ENCODE results near the gene HAPLN2.
"Not testable (repeated sequence)": the region's sequence is repeated elsewhere in the genome, so short reads cannot be mapped to it uniquely, and the experiment has no call there.

HAPLN2 gene

GRCh38 chr1:156592158-156592909 is 26.9 kb upstream of the HAPLN2 start:
- DNase-seq, result peak; percentile 16

DNA sequence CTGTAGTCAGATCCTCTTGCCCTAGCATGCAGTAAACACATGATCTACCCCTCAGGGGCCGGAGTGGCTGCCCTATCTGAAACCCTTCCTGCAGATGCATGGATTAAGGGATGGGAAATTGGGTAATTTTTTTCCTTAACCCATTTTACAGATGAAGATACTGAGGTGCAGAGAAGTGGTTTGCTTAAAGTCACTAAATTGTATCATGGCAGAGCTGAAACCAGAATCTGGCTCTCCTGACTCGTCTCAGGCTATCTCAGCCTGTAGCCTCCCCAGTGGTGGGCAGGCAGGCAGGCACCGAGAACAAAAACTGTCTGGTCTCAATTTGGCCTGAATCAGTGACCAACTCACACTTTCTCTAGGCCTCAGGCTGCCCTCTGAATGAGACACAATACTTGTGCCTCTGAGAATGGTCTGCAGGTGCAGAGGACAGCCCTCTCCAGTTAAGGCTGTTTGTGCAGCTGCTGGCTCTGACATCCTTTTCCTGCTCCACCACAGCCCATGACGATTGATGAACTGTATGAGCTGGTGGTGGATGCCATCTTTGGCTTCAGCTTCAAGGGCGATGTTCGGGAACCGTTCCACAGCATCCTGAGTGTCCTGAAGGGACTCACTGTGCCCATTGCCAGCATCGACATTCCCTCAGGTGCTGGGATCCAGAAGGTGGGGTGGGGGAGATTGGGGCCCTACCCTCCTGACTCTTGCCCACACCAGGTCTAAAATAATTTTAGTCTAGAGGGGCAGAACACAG is 26.1 kb upstream of the HAPLN2 start:
- DNase-seq, result peak; percentile 18

DNA sequence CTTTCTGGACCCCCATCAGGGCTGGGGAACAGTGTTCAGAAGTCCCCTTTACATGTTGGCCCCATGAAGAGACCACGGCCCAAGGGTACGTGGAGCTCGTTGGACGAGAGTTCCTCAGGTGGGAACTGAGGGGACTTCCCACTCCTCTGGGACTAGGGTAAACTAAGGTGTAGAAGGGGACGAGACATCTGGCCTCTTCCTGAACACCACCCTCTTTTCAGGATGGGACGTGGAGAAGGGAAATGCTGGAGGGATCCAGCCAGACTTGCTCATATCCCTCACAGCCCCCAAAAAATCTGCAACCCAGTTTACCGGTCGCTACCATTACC is 25.6 kb upstream of the HAPLN2 start:
- no peak for DNase-seq

GRCh38 chr1:156594190-156594589 is 25.0 kb upstream of the HAPLN2 start:
- no peak for DNase-seq

GRCh38 chr1:156595016-156595415 is 24.2 kb upstream of the HAPLN2 start:
- no peak for DNase-seq

DNA sequence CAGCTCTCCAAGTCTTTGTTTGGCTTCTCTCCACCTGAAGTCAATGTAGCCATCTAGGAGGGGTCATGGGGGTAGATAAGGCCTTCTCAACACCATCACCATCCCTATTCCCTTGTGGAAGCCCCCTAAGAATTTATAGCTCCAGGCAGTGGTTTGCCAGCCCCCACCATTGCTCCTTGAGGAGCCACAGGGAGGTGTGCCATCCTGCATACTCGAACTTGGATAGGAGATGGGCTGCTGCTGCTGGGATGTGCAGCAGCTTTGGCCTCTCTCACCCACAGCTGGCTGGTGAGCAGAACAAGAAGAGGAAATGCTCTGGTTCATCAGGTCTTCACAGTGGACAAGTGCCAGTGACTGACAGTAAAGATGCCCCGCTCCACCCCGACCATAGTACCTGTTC is 22.8 kb upstream of the HAPLN2 start:
- DNase-seq, result no peak

DNA sequence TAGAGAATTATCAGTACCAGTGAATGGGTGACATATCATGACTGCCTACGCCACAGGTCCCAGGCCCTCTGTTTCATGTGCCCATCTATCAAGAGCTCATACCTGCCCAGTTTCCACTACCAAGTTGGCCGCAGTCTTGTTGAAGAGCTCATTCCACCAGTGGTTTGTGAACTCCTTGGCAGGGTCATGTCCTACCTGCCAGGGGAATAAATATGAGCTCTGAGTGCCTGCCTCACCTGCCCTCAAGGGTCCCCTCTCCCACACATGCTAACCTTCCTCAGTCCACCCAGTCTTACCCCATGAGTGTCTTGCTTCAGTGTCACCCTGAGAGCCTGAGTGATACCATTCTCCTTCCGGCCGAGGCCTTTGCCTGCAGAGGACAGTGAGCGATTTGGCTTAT is 21.1 kb upstream of the HAPLN2 start:
- no peak for DNase-seq

DNA sequence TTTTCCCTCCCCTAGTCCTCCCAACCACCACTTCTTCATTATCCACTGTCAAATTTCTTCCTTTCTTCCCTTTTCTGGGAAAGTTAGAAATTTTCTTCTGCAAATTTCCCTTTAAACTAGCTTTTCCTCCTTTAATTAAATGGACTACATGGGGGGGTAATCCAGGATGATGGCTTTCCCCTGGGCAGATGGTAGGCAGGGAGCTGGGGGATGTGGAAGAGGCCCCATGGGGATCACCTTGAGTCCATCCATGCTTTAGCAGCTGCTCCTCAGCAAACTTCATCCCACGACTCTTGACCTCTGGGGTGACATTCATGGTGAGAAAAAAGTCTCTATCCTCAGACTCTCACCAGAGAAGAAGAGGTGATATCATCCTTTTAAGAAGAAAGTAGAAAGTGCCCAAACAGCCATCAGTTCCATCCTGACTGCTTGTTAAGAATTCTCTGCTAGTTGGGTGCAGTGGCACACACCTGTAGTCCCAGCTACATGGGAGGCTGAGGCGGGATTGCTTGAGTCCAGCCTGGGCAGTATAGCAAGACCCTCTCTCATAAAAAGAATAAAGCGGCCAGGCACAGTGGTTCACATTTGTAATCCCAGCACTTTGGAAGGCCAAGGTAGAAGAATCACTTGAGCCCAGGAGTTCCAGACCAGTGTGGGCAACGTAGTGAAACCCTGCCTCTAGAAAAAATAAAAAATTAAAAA is 20.3 kb upstream of the HAPLN2 start:
- no peak for DNase-seq

DNA sequence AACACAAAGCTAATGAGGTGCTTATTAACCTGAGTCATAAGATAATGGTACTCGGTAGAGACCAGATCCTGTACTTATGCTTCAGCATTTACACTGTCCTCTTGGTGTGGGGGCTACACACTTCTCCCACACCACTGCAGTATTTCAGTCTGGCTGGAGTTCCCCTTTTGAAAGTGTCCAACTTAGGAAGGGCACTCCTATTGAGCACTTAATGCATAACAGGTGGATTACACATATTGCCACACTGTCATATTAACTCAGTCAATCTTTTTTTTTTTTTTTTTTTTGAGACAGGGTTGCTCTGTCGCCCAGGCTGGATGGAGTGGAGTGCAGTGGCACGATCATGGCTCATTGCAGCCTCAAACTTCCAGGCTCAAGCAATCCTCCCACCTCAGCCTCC is 19.4 kb upstream of the HAPLN2 start:
- peak; percentile 91 for DNase-seq

GRCh38 chr1:156600733-156601121 is 18.5 kb upstream of the HAPLN2 start:
- peak; percentile 36 for DNase-seq

- DNase-seq, result peak; percentile 92
These were observed 17.9 kb upstream of the HAPLN2 start, which contains the start of gene GPATCH4 for GRCh38 chr1:156601122-156601830. Gene GPATCH4 (minus strand): TSS chr1:156601479.

DNA sequence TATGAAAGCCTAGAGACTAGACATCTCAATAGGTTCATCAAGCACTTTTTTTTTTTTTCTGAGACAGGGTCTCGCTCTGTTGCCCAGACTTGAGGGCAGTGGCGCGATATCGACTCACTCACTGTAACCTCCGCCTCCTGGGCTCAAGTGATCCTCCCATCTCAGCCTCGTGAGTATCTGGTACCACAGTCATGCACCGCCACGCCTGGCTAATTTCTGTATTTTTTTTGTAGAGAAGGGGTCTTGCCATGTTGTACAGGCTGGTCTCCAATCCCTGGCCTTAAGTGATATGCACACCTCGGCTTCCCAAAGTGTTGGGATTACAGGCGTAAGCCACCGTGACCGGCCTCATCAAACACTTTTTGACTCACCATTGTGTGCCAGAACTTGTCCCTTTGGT is 17.3 kb upstream of the HAPLN2 start:
- DNase-seq, result no peak

GRCh38 chr1:156602557-156602993 is 16.6 kb upstream of the HAPLN2 start:
- DNase-seq, result peak; percentile 72

GRCh38 chr1:156607344-156607743 is 11.9 kb upstream of the HAPLN2 start:
- not testable (repeated sequence) for DNase-seq

- peak; percentile 89 for DNase-seq
These were observed 11.1 kb upstream of the HAPLN2 start for GRCh38 chr1:156608036-156608674.

DNA sequence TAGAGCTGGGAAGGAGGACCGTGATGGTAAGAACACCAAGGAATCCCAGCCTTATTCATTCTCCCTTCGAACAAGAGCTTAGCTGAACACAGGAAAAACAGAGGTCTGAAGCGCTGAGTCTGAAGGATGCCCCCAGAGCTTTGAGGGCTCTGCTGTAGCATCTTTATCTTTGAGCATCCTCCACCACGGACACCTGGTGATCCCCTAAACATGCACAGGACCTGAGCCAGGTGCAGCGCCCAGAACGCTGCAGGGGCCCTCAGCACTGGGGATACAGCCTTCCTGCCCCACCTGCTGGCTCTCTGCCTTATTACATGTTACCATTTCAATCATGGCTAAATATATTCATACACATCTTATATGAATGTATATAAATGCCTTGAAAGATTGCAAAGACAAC is 10.2 kb upstream of the HAPLN2 start:
- peak; percentile 72 for DNase-seq

- not testable (repeated sequence) for DNase-seq
These were observed 9.1 kb upstream of the HAPLN2 start for GRCh38 chr1:156610072-156610471.

DNA sequence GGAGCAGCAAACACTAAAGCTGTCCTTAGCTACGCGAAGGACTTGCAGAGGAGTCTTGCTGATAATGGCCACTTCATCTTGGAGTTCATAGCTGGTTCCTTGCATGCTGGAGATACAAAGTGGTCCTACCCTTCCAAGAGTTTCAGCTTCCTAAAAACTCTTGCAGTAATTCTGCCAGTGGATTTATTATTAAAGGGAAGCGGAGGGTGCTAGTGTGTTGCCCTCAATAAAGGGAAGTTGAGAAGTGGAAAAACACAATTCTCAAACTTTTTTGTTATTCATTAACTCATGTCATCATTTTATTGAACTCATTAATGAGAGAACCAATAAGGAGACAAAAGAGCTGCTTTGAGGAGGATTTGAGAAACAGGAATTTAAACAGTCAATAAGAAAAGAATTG is 6.5 kb upstream of the HAPLN2 start:
- DNase-seq, result no peak

- no peak for DNase-seq
These were observed 3.3 kb upstream of the HAPLN2 start for GRCh38 chr1:156615946-156616345.

- peak; percentile 63 for DNase-seq
These were observed 2.8 kb upstream of the HAPLN2 start for GRCh38 chr1:156616463-156616862.

- no peak for DNase-seq
These were observed 354 bp downstream of the HAPLN2 start for GRCh38 chr1:156619582-156619955.

DNA sequence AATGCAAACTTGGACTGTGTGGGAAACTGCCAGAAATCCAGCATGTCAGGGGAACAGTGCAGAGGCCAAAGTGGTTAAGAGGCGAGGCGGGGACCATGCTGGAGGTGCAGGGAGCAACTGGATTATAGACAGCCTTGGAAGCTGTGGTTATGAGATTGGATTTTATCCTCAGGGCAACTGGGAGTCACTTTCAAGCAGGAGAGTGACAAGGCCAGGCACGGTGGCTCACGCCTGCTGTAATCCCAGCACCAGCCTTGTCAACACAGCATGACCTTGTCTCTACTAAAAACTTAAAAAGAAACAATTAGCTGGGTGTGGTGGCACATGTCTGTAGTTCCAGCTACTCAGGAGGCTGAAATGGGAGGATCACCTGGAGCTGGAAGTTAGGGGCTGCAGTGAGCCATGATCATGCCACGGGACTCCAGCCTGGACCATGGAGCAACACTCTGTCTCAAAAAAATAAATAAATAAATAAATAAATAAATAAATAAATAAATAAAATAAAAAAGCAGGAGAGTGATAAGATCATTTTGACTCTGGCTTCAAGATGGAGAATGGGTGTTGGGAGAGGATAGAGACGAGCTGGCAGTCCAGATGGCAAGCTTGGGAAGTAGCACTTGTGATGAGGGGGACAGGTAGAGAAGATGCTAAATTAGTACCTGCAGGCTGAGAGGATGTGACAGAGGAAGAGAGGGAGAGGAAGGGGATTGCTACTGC is 3.5 kb downstream of the HAPLN2 start:
- no peak for DNase-seq
